Activated B cell treated with CpG ODN at 0.5 μM for 24 hours (primary cell): ENCODE results near the gene PAPSS1. TPM values are rescaled to one million over a fixed set of nuclear protein-coding genes. Genes with fewer than 3 reads are reported as not detected.

Experiments
- ATAC-seq: fragments of 200-7000 bp; cut with Tn5 transposase; one replicate; pipeline ENCODE4 v1.10.0; 2021; ENCODE audit warnings: low read depth, mild to moderate bottlenecking, moderate library complexity
- CTCF ChIA-PET: fragments of 350-600 bp; sonication (Branson Sonifier 250); formaldehyde crosslinking; loops from one replicate; lab custom pipeline; 2021; ENCODE audit warnings: antibody characterized with exemption; lab: Charles Lee
- POLR2A ChIA-PET: fragments of 350-600 bp; sonication (Branson Sonifier 250); formaldehyde crosslinking; loops from one replicate; lab custom pipeline; 2021; ENCODE audit warnings: antibody characterized with exemption; lab: Charles Lee
- DNase-seq: peaks from one replicate; pipeline ENCODE4 v3.0.0; 2022
- H3K27ac Mint-ChIP-seq: one replicate; pipeline ENCODE4 v1.8.0; 2020; ENCODE audit warnings: mixed read lengths
- H3K27me3 Mint-ChIP-seq: one replicate; pipeline ENCODE4 v1.8.0; 2021; ENCODE audit warnings: mixed read lengths
- H3K36me3 Mint-ChIP-seq: one replicate; pipeline ENCODE4 v1.8.0; 2021; ENCODE audit warnings: low read depth, mixed read lengths
- H3K4me1 Mint-ChIP-seq: one replicate; pipeline ENCODE4 v1.8.0; 2021; ENCODE audit warnings: mixed read lengths
- H3K4me3 Mint-ChIP-seq: one replicate; pipeline ENCODE4 v1.8.0; 2020; ENCODE audit warnings: mild to moderate bottlenecking, mixed read lengths
- H3K9me3 Mint-ChIP-seq: one replicate; pipeline ENCODE4 v1.8.0; 2020; ENCODE audit warnings: mixed read lengths
- intact Hi-C: fragments of 100-400 bp; cut with micrococcal nuclease; formaldehyde crosslinking; loops from one replicate; pipeline ENCODE4 v1.15.1; 2024
- total RNA-seq: library from RNA; stranded (reverse); gene quantifications from 2 replicates; pipeline ENCODE4 v1.2.3, GENCODE V29; 2022
- TF ChIP-seq, protein P1 (sequence below): fragments of 200-600 bp; IDR thresholded peaks from one replicate; pipeline ENCODE4 v1.8.0; 2022; ENCODE audit warnings: antibody characterized with exemption, mild to moderate bottlenecking

The PAPSS1 gene
- total RNA-seq, 1 donor from 2014 or later = 31.8 TPM

DNA sequence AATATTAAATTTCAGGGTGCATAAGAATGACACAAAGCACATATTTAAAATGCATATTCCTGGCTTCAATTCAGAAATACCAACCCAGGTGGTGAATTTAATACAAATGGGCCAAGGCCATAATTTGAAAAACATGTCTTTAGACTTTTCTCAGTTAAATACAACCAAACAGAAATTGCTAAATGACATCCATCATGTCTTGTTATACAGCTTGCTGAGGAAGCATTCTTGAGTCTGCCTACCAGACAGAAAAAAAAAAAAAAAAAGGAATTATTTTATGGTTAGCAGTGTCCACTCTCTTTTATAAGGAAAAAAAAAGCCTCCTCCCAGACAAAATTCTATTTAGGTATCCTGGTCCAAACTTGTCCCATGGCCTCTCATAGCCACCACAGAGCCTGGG, 119.1 kb downstream of the PAPSS1 start:
- H3K27ac Mint-ChIP-seq = no peak overlapping the region
- no peaks in the 10 kb centered on the region for H3K9me3 Mint-ChIP-seq
- CTCF ChIA-PET = no interaction called here
- no peak overlapping the region for H3K4me3 Mint-ChIP-seq
- TF ChIP-seq, protein P1, sequence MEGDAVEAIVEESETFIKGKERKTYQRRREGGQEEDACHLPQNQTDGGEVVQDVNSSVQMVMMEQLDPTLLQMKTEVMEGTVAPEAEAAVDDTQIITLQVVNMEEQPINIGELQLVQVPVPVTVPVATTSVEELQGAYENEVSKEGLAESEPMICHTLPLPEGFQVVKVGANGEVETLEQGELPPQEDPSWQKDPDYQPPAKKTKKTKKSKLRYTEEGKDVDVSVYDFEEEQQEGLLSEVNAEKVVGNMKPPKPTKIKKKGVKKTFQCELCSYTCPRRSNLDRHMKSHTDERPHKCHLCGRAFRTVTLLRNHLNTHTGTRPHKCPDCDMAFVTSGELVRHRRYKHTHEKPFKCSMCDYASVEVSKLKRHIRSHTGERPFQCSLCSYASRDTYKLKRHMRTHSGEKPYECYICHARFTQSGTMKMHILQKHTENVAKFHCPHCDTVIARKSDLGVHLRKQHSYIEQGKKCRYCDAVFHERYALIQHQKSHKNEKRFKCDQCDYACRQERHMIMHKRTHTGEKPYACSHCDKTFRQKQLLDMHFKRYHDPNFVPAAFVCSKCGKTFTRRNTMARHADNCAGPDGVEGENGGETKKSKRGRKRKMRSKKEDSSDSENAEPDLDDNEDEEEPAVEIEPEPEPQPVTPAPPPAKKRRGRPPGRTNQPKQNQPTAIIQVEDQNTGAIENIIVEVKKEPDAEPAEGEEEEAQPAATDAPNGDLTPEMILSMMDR = no peak
- intact Hi-C loops = no loop called here
- ATAC-seq = no peak
- peaks cover 2% of the 10 kb centered on the region for H3K27me3 Mint-ChIP-seq
- no peaks in the 10 kb centered on the region for H3K36me3 Mint-ChIP-seq
- no peak for DNase-seq
- POLR2A ChIA-PET = no interaction called here
- no peaks in the 10 kb centered on the region for H3K4me1 Mint-ChIP-seq

DNA sequence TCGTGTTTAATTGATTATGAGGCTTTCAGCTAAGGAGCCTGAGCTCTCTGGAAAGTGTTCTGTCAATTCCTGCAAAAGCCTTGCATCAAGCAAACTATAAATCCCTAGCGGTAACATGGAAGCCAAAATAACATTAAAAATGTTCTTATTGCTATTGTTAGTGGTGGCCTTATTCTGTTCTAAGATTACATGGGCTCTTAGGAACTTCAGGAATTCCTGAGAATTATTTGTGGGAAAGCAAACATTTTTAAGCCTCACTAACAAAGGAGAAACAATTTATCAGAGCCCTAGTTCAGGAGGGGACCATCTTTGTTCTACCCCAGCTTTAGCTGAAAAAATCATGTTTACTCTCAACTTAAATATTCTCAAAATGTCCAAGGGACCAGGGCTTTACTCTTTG, 119.6 kb downstream of the PAPSS1 start:
- Mint-ChIP-seq H3K4me3 (no peak overlapping the region), H3K27ac (no peak overlapping the region), H3K36me3 (no peaks in the 10 kb centered on the region), H3K27me3 (peaks cover 2% of the 10 kb centered on the region), H3K9me3 (no peaks in the 10 kb centered on the region), H3K4me1 (no peaks in the 10 kb centered on the region)
- TF ChIP-seq, protein P1 = no peak
- POLR2A ChIA-PET = no interaction called here
- ATAC-seq = no peak
- intact Hi-C loops = no loop called here
- no peak for DNase-seq
- CTCF ChIA-PET = no interaction called here

GRCh38 chr4:107599841-107600240, 120.2 kb downstream of the PAPSS1 start:
- Mint-ChIP-seq H3K27ac (no peak overlapping the region), H3K27me3 (peaks cover 2% of the 10 kb centered on the region), H3K4me1 (no peaks in the 10 kb centered on the region), H3K9me3 (no peaks in the 10 kb centered on the region), H3K4me3 (no peak overlapping the region), H3K36me3 (no peaks in the 10 kb centered on the region)
- TF ChIP-seq, protein P1 = no peak
- ATAC-seq (no peak), DNase-seq (no peak)
- intact Hi-C loops = no loop called here
- CTCF ChIA-PET = no interaction called here
- POLR2A ChIA-PET = no interaction called here

DNA sequence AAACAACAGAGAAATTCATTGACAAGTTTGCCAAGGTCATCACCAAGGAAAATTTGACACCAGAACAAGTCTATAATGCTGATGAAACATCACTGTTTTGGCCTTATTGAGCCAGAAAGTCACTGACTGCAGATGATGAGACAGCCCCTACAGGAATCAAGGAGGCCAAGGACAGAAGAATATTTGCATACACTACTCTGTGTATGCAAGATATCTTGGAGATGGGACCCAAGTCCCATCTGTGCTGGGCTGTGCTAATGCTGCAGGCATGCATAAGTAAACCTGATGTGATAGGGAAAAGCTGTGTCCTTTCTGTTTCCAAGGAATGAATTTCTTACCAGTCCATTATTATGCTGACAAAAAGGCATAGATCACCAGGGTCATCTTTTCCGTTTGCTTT, 126.8 kb downstream of the PAPSS1 start:
- TF ChIP-seq, protein P1 = no peak
- Mint-ChIP-seq H3K27me3 (no peaks in the 10 kb centered on the region), H3K4me3 (no peak overlapping the region), H3K9me3 (peaks cover 16% of the 10 kb centered on the region), H3K36me3 (peaks cover 2% of the 10 kb centered on the region), H3K27ac (no peak overlapping the region), H3K4me1 (peaks cover 4% of the 10 kb centered on the region)
- ChIA-PET POLR2A (no interaction called here), CTCF (no interaction called here)
- DNase-seq = no peak
- ATAC-seq = no peak
- intact Hi-C loops = no loop called here

- H3K27me3 Mint-ChIP-seq = no peaks in the 10 kb centered on the region
- no peak for ATAC-seq
- no peak overlapping the region for H3K4me3 Mint-ChIP-seq
- H3K27ac Mint-ChIP-seq = no peak overlapping the region
- peaks cover 4% of the 10 kb centered on the region for H3K4me1 Mint-ChIP-seq
- intact Hi-C loops = no loop called here
- CTCF ChIA-PET = no interaction called here
- peaks cover 19% of the 10 kb centered on the region for H3K9me3 Mint-ChIP-seq
- POLR2A ChIA-PET = no interaction called here
- TF ChIP-seq, protein P1 = no peak
- peaks cover 2% of the 10 kb centered on the region for H3K36me3 Mint-ChIP-seq
- DNase-seq = no peak
Measured at GRCh38 chr4:107592519-107592918, 127.5 kb downstream of the PAPSS1 start.
